ENCODE results near the gene UCN2. TPM values are rescaled to one million over a fixed set of nuclear protein-coding genes. Genes with fewer than 3 reads are reported as not detected.

UCN2 gene
- 0.54 TPM in 1 of 2 replicates, not detected in the other for total RNA-seq (ENCODE audit: low replicate concordance)

- peak; percentile 22 for DNase-seq (ENCODE audit: low read depth)
- TF ChIP-seq CTCF (IDR thresholded peaks at IDR 0.05; ENCODE audit: insufficient read depth, low read length), result no peak
Observed at GRCh38 chr3:48563382-48563918, at the start of gene UCN2. TSS of gene UCN2 (minus strand) at chr3:48563781. CDS start at chr3:48563124, 657 bp downstream.

GRCh38 chr3:48612309-48612708 lies 48.7 kb upstream of the UCN2 start:
- TF ChIP-seq CTCF (IDR thresholded peaks at IDR 0.05; ENCODE audit: insufficient read depth, low read length), result no peak
- H3K4me3 ChIP-seq (ENCODE audit: low read depth, low read length), result no peak overlapping the region
- DNase-seq (ENCODE audit: low read depth), result no peak

More at GRCh38 chr3:48563382-48563918, at the start of gene UCN2:
- H3K4me3 ChIP-seq (ENCODE audit: low read depth, low read length), result no peak within 1 kb of the TSS

- H3K4me3 ChIP-seq (ENCODE audit: low read depth, low read length), result peak within 1 kb of the TSS; percentile 99
- DNase-seq (ENCODE audit: low read depth), result peak; percentile 91
- peak; percentile 78 for TF ChIP-seq CTCF (IDR thresholded peaks at IDR 0.05; ENCODE audit: insufficient read depth, low read length)
Observed at GRCh38 chr3:48609088-48610005, 45.8 kb upstream of the UCN2 start, which contains the start of gene UQCRC1. TSS of gene UQCRC1 (minus strand) at chr3:48609646. CDS start at chr3:48609620, 26 bp downstream.

- TF ChIP-seq CTCF (IDR thresholded peaks at IDR 0.05; ENCODE audit: insufficient read depth, low read length), result no peak
- H3K4me3 ChIP-seq (ENCODE audit: low read depth, low read length), result no peak overlapping the region
- no peak for DNase-seq (ENCODE audit: low read depth)
Observed at GRCh38 chr3:48607519-48607918, 43.9 kb upstream of the UCN2 start.

GRCh38 chr3:48601622-48601994 lies 38.0 kb upstream of the UCN2 start:
- no peak for TF ChIP-seq CTCF (IDR thresholded peaks at IDR 0.05; ENCODE audit: insufficient read depth, low read length)
- no peak for DNase-seq (ENCODE audit: low read depth)
- H3K4me3 ChIP-seq (ENCODE audit: low read depth, low read length), result no peak overlapping the region

- no peak overlapping the region for H3K4me3 ChIP-seq (ENCODE audit: low read depth, low read length)
- no peak for TF ChIP-seq CTCF (IDR thresholded peaks at IDR 0.05; ENCODE audit: insufficient read depth, low read length)
- DNase-seq (ENCODE audit: low read depth), result no peak
Observed at GRCh38 chr3:48600711-48601621, 37.4 kb upstream of the UCN2 start.
